Stomach (tissue), 9 donors: ENCODE results near the gene ABCC5. TPM values are rescaled to one million over a fixed set of nuclear protein-coding genes. Genes with fewer than 3 reads are reported as not detected.

Experiments
- DNase-seq, 2 donors: peaks; one replicate each; pipeline versions ENCODE4 v3.0.0 to v3.0.0-alpha.2; 2013 to 2019
- H3K27ac ChIP-seq, 5 donors: fragments of 200-600 bp in 4 of 5; sonication (generic) in 4 of 5; one replicate each; pipeline ENCODE4 v1.5.1; 2013 to 2019; ENCODE audit warnings: mild to moderate bottlenecking in 1 of 5, moderate library complexity in 1 of 5
- H3K27me3 ChIP-seq, 3 donors: fragments of 200-600 bp; sonication (generic); one replicate each; pipeline ENCODE4 v1.5.1; 2017 to 2019; ENCODE audit warnings: mixed run types in 1 of 3
- H3K36me3 ChIP-seq, 4 donors: fragments of 200-600 bp; sonication (generic); 1 replicate in 3 of 4; 2 replicates in 1 of 4; pipeline ENCODE4 v1.5.1; 2016 to 2019
- H3K4me1 ChIP-seq, 4 donors: fragments of 200-600 bp; sonication (generic); one replicate each; pipeline ENCODE4 v1.5.1; 2016 to 2019
- H3K4me3 ChIP-seq, 4 donors: fragments of 200-600 bp; sonication (generic) in 3 of 4; one replicate each; pipeline ENCODE4 v1.5.1; 2016 to 2019; ENCODE audit warnings: mild to moderate bottlenecking in 1 of 4
- H3K9me3 ChIP-seq, 4 donors: fragments of 200-600 bp; sonication (generic); one replicate each; pipeline ENCODE4 v1.5.1; 2016 to 2019
- CTCF ChIP-seq, 7 experiments: fragments of 450-650 bp in 4 of 7; fragments of 200-600 bp in 3 of 7; sonication (generic) in 3 of 7; IDR thresholded peaks; one replicate each; pipeline ENCODE4 v1.5.1; 2016 to 2019; ENCODE audit warnings: antibody characterized with exemption in 7 of 7, control low read depth in 2 of 7, mild to moderate bottlenecking in 1 of 7
- EP300 ChIP-seq: sonication (generic); formaldehyde crosslinking; IDR thresholded peaks from one replicate; pipeline ENCODE4 v1.6.1; 2017; ENCODE audit warnings: antibody characterized with exemption
- POLR2A ChIP-seq, 4 donors: fragments of 450-650 bp; IDR thresholded peaks; one replicate each; pipeline ENCODE4 v1.6.1; 2016; ENCODE audit warnings: antibody characterized with exemption in 4 of 4, control low read depth in 2 of 4, mild to moderate bottlenecking in 1 of 4, moderate library complexity in 1 of 4
- POLR2AphosphoS5 ChIP-seq, 3 donors: sonication (generic); formaldehyde crosslinking; IDR thresholded peaks; one replicate each; pipeline ENCODE4 v1.6.1; 2016; ENCODE audit warnings: antibody characterized with exemption in 3 of 3
- WGBS, 5 donors: extraction: QIAGEN DNeasy Blood & Tissue Kit in 3 of 5; methylation state at CpG; one replicate each; pipeline versions ENCODE4 v1.1.5 to v1.1.7; 2013 to 2018; 5-methylcytosine and 5-hydroxymethylcytosine counted together
- intact Hi-C: fragments of 100-400 bp; cut with DNase I; formaldehyde crosslinking; loops from one replicate; pipeline ENCODE4 v1.15.1; 2023; ENCODE audit warnings: low total_unique reads
- polyA plus RNA-seq, 3 donors: library from polyadenylated mRNA; stranded (reverse); fragments of 200-250 nt; gene quantifications; one replicate each; pipeline ENCODE4 v1.2.3, GENCODE V29; 2013
- total RNA-seq, 5 donors: library from RNA; depleted of rRNA; stranded (reverse); fragments of >200 nt; gene quantifications; one replicate each; pipeline versions ENCODE4 v1.1.0 to v1.2.3, GENCODE V29; 2014 to 2016
- donor health status: healthy with polysubstance abuse.
- donor health status: Bipolar disorder and iron deficiency.
- donor health status: healthy.

Gene ABCC5
- total and polyA plus RNA-seq, 8 donors = 16.6 to 241 (median 78.3) TPM

- TF ChIP-seq POLR2AphosphoS5 (IDR thresholded peaks at IDR 0.05) (no peak), POLR2A (IDR thresholded peaks at IDR 0.05) (no peak), EP300 (no peak), CTCF (IDR thresholded peaks at IDR 0.05) (no peak)
- DNase-seq = no peak
- intact Hi-C loops = no loop called here
- Histone ChIP-seq H3K27ac (peak overlapping the region in 1 of 5 donors; percentile 85), H3K4me1 (no peaks in the 10 kb centered on the region), H3K36me3 (peaks cover 27 to 39% (median 38%) of the 10 kb centered on the region in 4 donors), H3K27me3 (no peaks in the 10 kb centered on the region), H3K4me3 (no peak overlapping the region), H3K9me3 (no peaks in the 10 kb centered on the region)
- 88 to 94% (median 91%) methylated on average over 2 of the region's 2 CpGs for WGBS, 5 donors
Measured at GRCh38 chr3:183918178-183918577, 99.5 kb downstream of the ABCC5 start.

GRCh38 chr3:183917776-183918175, 99.9 kb downstream of the ABCC5 start:
- no peak for DNase-seq
- WGBS, 5 donors = 76 to 96% (median 82%) methylated on average over 4 of the region's 4 CpGs
- Histone ChIP-seq H3K36me3 (peaks cover 25 to 35% (median 34%) of the 10 kb centered on the region in 4 donors), H3K9me3 (no peaks in the 10 kb centered on the region), H3K4me3 (no peak overlapping the region), H3K27ac (peak overlapping the region in 2 of 5 donors; percentile 4 to 85), H3K27me3 (no peaks in the 10 kb centered on the region), H3K4me1 (peaks cover 0 to 2% (median 0%) of the 10 kb centered on the region in 4 donors)
- TF ChIP-seq EP300 = no peak
- no peak for TF ChIP-seq POLR2A (IDR thresholded peaks at IDR 0.05)
- TF ChIP-seq POLR2AphosphoS5 (IDR thresholded peaks at IDR 0.05) = no peak
- no peak for TF ChIP-seq CTCF (IDR thresholded peaks at IDR 0.05)
- intact Hi-C loops = no loop called here

GRCh38 chr3:183914856-183915255, 102.8 kb downstream of the ABCC5 start:
- H3K9me3 ChIP-seq = no peaks in the 10 kb centered on the region
- peaks cover 4 to 6% (median 5%) of the 10 kb centered on the region in 4 donors for H3K36me3 ChIP-seq
- 86 to 93% (median 90%) methylated on average over 5 of the region's 5 CpGs for WGBS, 5 donors
- peak overlapping the region; percentile 75 to 94 (median 81) for H3K27ac ChIP-seq
- H3K27me3 ChIP-seq = no peaks in the 10 kb centered on the region
- peaks cover 0 to 4% (median 0%) of the 10 kb centered on the region in 4 donors for H3K4me1 ChIP-seq
- no peak for TF ChIP-seq EP300
- TF ChIP-seq POLR2A (IDR thresholded peaks at IDR 0.05) = no peak
- TF ChIP-seq CTCF (IDR thresholded peaks at IDR 0.05) = no peak
- TF ChIP-seq POLR2AphosphoS5 (IDR thresholded peaks at IDR 0.05) = no peak
- H3K4me3 ChIP-seq = no peak overlapping the region
- DNase-seq = no peak
- intact Hi-C loops = no loop called here

GRCh38 chr3:183913580-183913920, 104.1 kb downstream of the ABCC5 start:
- Histone ChIP-seq H3K4me3 (no peak overlapping the region), H3K27ac (peak overlapping the region; percentile 75 to 94 (median 81)), H3K27me3 (peaks cover 0 to 6% (median 0%) of the 10 kb centered on the region in 3 donors), H3K9me3 (no peaks in the 10 kb centered on the region), H3K4me1 (peaks cover 0 to 4% (median 0%) of the 10 kb centered on the region in 4 donors), H3K36me3 (no peaks in the 10 kb centered on the region)
- no peak for DNase-seq
- intact Hi-C loops = no loop called here
- 32 to 73% (median 47%) methylated on average over 8 to 9 of the region's 9 CpGs for WGBS, 5 donors
- TF ChIP-seq CTCF (IDR thresholded peaks at IDR 0.05) (no peak), POLR2AphosphoS5 (IDR thresholded peaks at IDR 0.05) (no peak), EP300 (no peak), POLR2A (IDR thresholded peaks at IDR 0.05) (no peak)
